Stomach (tissue), 9 donors: Measurements from ENCODE around the gene SPTBN5. TPM values are rescaled to one million over a fixed set of nuclear protein-coding genes. Genes with fewer than 3 reads are reported as not detected.

ENCODE experiments used
- DNase-seq, 2 donors: peaks; one replicate each; pipeline versions ENCODE4 v3.0.0 to v3.0.0-alpha.2; 2013 to 2019
- H3K27ac ChIP-seq, 5 donors: fragments of 200-600 bp in 4 of 5; sonication (generic) in 4 of 5; one replicate each; pipeline ENCODE4 v1.5.1; 2013 to 2019; ENCODE audit warnings: mild to moderate bottlenecking in 1 of 5, moderate library complexity in 1 of 5
- H3K27me3 ChIP-seq, 3 donors: fragments of 200-600 bp; sonication (generic); one replicate each; pipeline ENCODE4 v1.5.1; 2017 to 2019; ENCODE audit warnings: mixed run types in 1 of 3
- H3K36me3 ChIP-seq, 4 donors: fragments of 200-600 bp; sonication (generic); 1 replicate in 3 of 4; 2 replicates in 1 of 4; pipeline ENCODE4 v1.5.1; 2016 to 2019
- H3K4me1 ChIP-seq, 4 donors: fragments of 200-600 bp; sonication (generic); one replicate each; pipeline ENCODE4 v1.5.1; 2016 to 2019
- H3K4me3 ChIP-seq, 4 donors: fragments of 200-600 bp; sonication (generic) in 3 of 4; one replicate each; pipeline ENCODE4 v1.5.1; 2016 to 2019; ENCODE audit warnings: mild to moderate bottlenecking in 1 of 4
- H3K9me3 ChIP-seq, 4 donors: fragments of 200-600 bp; sonication (generic); one replicate each; pipeline ENCODE4 v1.5.1; 2016 to 2019
- CTCF ChIP-seq, 7 experiments: fragments of 450-650 bp in 4 of 7; fragments of 200-600 bp in 3 of 7; sonication (generic) in 3 of 7; IDR thresholded peaks; one replicate each; pipeline ENCODE4 v1.5.1; 2016 to 2019; ENCODE audit warnings: antibody characterized with exemption in 7 of 7, control low read depth in 2 of 7, mild to moderate bottlenecking in 1 of 7
- EP300 ChIP-seq: sonication (generic); formaldehyde crosslinking; IDR thresholded peaks from one replicate; pipeline ENCODE4 v1.6.1; 2017; ENCODE audit warnings: antibody characterized with exemption
- POLR2A ChIP-seq, 4 donors: fragments of 450-650 bp; IDR thresholded peaks; one replicate each; pipeline ENCODE4 v1.6.1; 2016; ENCODE audit warnings: antibody characterized with exemption in 4 of 4, control low read depth in 2 of 4, mild to moderate bottlenecking in 1 of 4, moderate library complexity in 1 of 4
- POLR2AphosphoS5 ChIP-seq, 3 donors: sonication (generic); formaldehyde crosslinking; IDR thresholded peaks; one replicate each; pipeline ENCODE4 v1.6.1; 2016; ENCODE audit warnings: antibody characterized with exemption in 3 of 3
- WGBS, 5 donors: extraction: QIAGEN DNeasy Blood & Tissue Kit in 3 of 5; methylation state at CpG; one replicate each; pipeline versions ENCODE4 v1.1.5 to v1.1.7; 2013 to 2018; 5-methylcytosine and 5-hydroxymethylcytosine counted together
- intact Hi-C: fragments of 100-400 bp; cut with DNase I; formaldehyde crosslinking; loops from one replicate; pipeline ENCODE4 v1.15.1; 2023; ENCODE audit warnings: low total_unique reads
- polyA plus RNA-seq, 3 donors: library from polyadenylated mRNA; stranded (reverse); fragments of 200-250 nt; gene quantifications; one replicate each; pipeline ENCODE4 v1.2.3, GENCODE V29; 2013
- total RNA-seq, 5 donors: library from RNA; depleted of rRNA; stranded (reverse); fragments of >200 nt; gene quantifications; one replicate each; pipeline versions ENCODE4 v1.1.0 to v1.2.3, GENCODE V29; 2014 to 2016
- donor health status: healthy with polysubstance abuse.
- donor health status: Bipolar disorder and iron deficiency.
- donor health status: healthy.

SPTBN5 gene
- total and polyA plus RNA-seq, 8 donors = 0.29 to 4.9 (median 2.6) TPM; not detected in 1

- WGBS, 5 donors = 75 to 81% (median 79%) methylated on average over 15 to 17 of the region's 17 CpGs
- Histone ChIP-seq H3K4me3 (no peak overlapping the region), H3K9me3 (no peaks in the 10 kb centered on the region), H3K27me3 (peaks cover 0 to 58% (median 6%) of the 10 kb centered on the region in 3 donors), H3K4me1 (peaks cover 8 to 32% (median 20%) of the 10 kb centered on the region in 4 donors), H3K36me3 (peaks cover 7 to 14% (median 12%) of the 10 kb centered on the region in 4 donors), H3K27ac (no peak overlapping the region)
- intact Hi-C loops = no loop called here
- no peak for TF ChIP-seq EP300
- DNase-seq = no peak
Measured at GRCh38 chr15:41852736-41853590, 40.9 kb downstream of the SPTBN5 start.

- H3K27ac ChIP-seq = no peak overlapping the region
- H3K27me3 ChIP-seq = peaks cover 0 to 51% (median 6%) of the 10 kb centered on the region in 3 donors
- H3K4me3 ChIP-seq = no peak overlapping the region
- peaks cover 18 to 25% (median 23%) of the 10 kb centered on the region in 4 donors for H3K36me3 ChIP-seq
- peaks cover under 1 to 23% (median 11%) of the 10 kb centered on the region in 4 donors for H3K4me1 ChIP-seq
- no peaks in the 10 kb centered on the region for H3K9me3 ChIP-seq
- intact Hi-C loops = no loop called here
- DNase-seq = no peak
- no peak for TF ChIP-seq POLR2AphosphoS5 (IDR thresholded peaks at IDR 0.05)
- TF ChIP-seq CTCF (IDR thresholded peaks at IDR 0.05) = no peak
- TF ChIP-seq POLR2A (IDR thresholded peaks at IDR 0.05) = no peak
- no peak for TF ChIP-seq EP300
- 79 to 93% (median 89%) methylated on average over 6 to 8 of the region's 8 CpGs for WGBS, 5 donors
Measured at GRCh38 chr15:41851755-41852370, 42.0 kb downstream of the SPTBN5 start.

- H3K27ac ChIP-seq = no peak overlapping the region
- peaks cover 25 to 32% (median 31%) of the 10 kb centered on the region in 4 donors for H3K36me3 ChIP-seq
- H3K9me3 ChIP-seq = no peaks in the 10 kb centered on the region
- intact Hi-C loops = no loop called here
- peaks cover 0 to 44% (median 6%) of the 10 kb centered on the region in 3 donors for H3K27me3 ChIP-seq
- 44 to 58% (median 54%) methylated on average over 11 of the region's 11 CpGs for WGBS, 5 donors
- DNase-seq = no peak
- H3K4me3 ChIP-seq = no peak overlapping the region
- TF ChIP-seq CTCF (IDR thresholded peaks at IDR 0.05) = no peak
- TF ChIP-seq POLR2AphosphoS5 (IDR thresholded peaks at IDR 0.05) = no peak
- peaks cover 0 to 16% (median 10%) of the 10 kb centered on the region in 4 donors for H3K4me1 ChIP-seq
Measured at GRCh38 chr15:41851167-41851523, 42.7 kb downstream of the SPTBN5 start.

- intact Hi-C loops = no loop called here
- 74 to 85% (median 83%) methylated on average over 12 to 16 of the region's 16 CpGs for WGBS, 5 donors
- Histone ChIP-seq H3K4me3 (no peak overlapping the region), H3K4me1 (peaks cover 0 to 16% (median 10%) of the 10 kb centered on the region in 4 donors), H3K36me3 (peaks cover 30 to 37% (median 36%) of the 10 kb centered on the region in 4 donors), H3K27me3 (peaks cover 0 to 41% (median 6%) of the 10 kb centered on the region in 3 donors), H3K9me3 (no peaks in the 10 kb centered on the region), H3K27ac (no peak overlapping the region)
- TF ChIP-seq POLR2AphosphoS5 (IDR thresholded peaks at IDR 0.05) = no peak
- TF ChIP-seq CTCF (IDR thresholded peaks at IDR 0.05) = no peak
- TF ChIP-seq EP300 = no peak
- no peak for TF ChIP-seq POLR2A (IDR thresholded peaks at IDR 0.05)
- DNase-seq = no peak
Measured at GRCh38 chr15:41850482-41851166, 43.2 kb downstream of the SPTBN5 start.
